RPMI7951 (cell line): Measurements from ENCODE around the gene TAS2R42. TPM values are rescaled to one million over a fixed set of nuclear protein-coding genes. Genes with fewer than 3 reads are reported as not detected.
A peak's percentile ranks its signal among the peaks of the same experiment; 100 is the strongest.

ENCODE experiments used
- DNase-seq: peaks from one replicate; pipeline ENCODE4 v3.0.0-alpha.2; 2012; ENCODE audit warnings: low read depth
- total RNA-seq: library from RNA; depleted of rRNA; stranded (reverse); fragments of >200 nt; shearing (Covaris generic); gene quantifications from 2 replicates; pipeline ENCODE4 v1.2.3, GENCODE V29; 2014; rRNA removed

The TAS2R42 gene
- not detected in 2 replicates for total RNA-seq

GRCh38 chr12:11186837-11187236 is at the start of gene TAS2R42:
TSS of gene TAS2R42 (minus strand) at chr12:11186937. CDS start at chr12:11186937, 0 bp downstream.
- no peak for DNase-seq

GRCh38 chr12:11233532-11233931 is 46.8 kb upstream of the TAS2R42 start:
- DNase-seq = no peak

GRCh38 chr12:11228296-11228879 is 41.7 kb upstream of the TAS2R42 start:
- DNase-seq = peak; percentile 37

GRCh38 chr12:11227373-11227772 is 40.6 kb upstream of the TAS2R42 start:
- no peak for DNase-seq

- no peak for DNase-seq
These were observed 22.4 kb upstream of the TAS2R42 start for GRCh38 chr12:11209113-11209512.

GRCh38 chr12:11204173-11204572 is 17.4 kb upstream of the TAS2R42 start:
- no peak for DNase-seq

GRCh38 chr12:11202811-11203210 is 16.1 kb upstream of the TAS2R42 start:
- no peak for DNase-seq

GRCh38 chr12:11183011-11183410 is 3.7 kb downstream of the TAS2R42 start:
- DNase-seq = no peak

GRCh38 chr12:11182529-11182928 is 4.2 kb downstream of the TAS2R42 start:
- DNase-seq = no peak

GRCh38 chr12:11178250-11178649 is 8.5 kb downstream of the TAS2R42 start:
- no peak for DNase-seq

- peak; percentile 1 for DNase-seq
These were observed 12.7 kb downstream of the TAS2R42 start for GRCh38 chr12:11174022-11174421.

GRCh38 chr12:11171969-11172675 is 14.6 kb downstream of the TAS2R42 start:
- peak; percentile 26 for DNase-seq

- peak; percentile 92 for DNase-seq
These were observed 15.4 kb downstream of the TAS2R42 start, which contains the start of gene SMIM10L1 for GRCh38 chr12:11171145-11171968. TSS of gene SMIM10L1 (plus strand) at chr12:11171194. CDS start at chr12:11171357, 163 bp downstream.

GRCh38 chr12:11170810-11171144 is 16.0 kb downstream of the TAS2R42 start:
- no peak for DNase-seq

GRCh38 chr12:11166300-11166699 is 20.4 kb downstream of the TAS2R42 start:
- DNase-seq = no peak

GRCh38 chr12:11164384-11164783 is 22.4 kb downstream of the TAS2R42 start:
- DNase-seq = no peak

- DNase-seq = no peak
These were observed 24.2 kb downstream of the TAS2R42 start for GRCh38 chr12:11162502-11162901.

GRCh38 chr12:11158885-11159444 is 27.8 kb downstream of the TAS2R42 start:
- no peak for DNase-seq

GRCh38 chr12:11154400-11154925 is 32.3 kb downstream of the TAS2R42 start:
- no peak for DNase-seq

GRCh38 chr12:11152725-11153124 is 34.0 kb downstream of the TAS2R42 start:
- DNase-seq = no peak

GRCh38 chr12:11150832-11151231 is 35.9 kb downstream of the TAS2R42 start:
- no peak for DNase-seq

GRCh38 chr12:11147420-11147819 is 39.3 kb downstream of the TAS2R42 start:
- DNase-seq = no peak
